NCI-H128 (cell line): ENCODE results near the gene GRB14.
"Not testable (repeated sequence)": the region's sequence is repeated elsewhere in the genome, so short reads cannot be mapped to it uniquely, and the experiment has no call there.

Experiments
- DNase-seq: peaks from one replicate; lab custom pipeline; 2025; ENCODE audit not compliant: unreplicated experiment; lab: John Stamatoyannopoulos, UW

Gene GRB14

DNA sequence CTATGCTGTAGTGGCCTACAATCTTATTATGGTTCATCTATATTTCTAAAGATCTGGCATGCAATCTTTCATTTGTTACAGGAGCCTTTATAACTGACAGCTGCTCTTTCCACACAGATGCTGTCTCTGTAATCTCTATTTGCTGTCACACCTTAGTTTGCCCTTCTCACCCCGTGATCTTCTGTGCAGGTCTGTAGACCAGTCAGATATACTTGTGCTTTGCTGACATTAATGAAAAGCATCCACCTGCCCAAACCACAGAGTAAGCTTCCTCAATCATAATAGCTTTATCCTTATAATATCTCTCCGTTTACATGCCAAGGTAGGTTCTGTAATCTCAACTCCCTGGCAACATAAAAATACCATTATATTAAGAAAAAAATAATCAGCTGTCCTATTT, 122.4 kb downstream of the GRB14 start:
- DNase-seq: no peak

DNA sequence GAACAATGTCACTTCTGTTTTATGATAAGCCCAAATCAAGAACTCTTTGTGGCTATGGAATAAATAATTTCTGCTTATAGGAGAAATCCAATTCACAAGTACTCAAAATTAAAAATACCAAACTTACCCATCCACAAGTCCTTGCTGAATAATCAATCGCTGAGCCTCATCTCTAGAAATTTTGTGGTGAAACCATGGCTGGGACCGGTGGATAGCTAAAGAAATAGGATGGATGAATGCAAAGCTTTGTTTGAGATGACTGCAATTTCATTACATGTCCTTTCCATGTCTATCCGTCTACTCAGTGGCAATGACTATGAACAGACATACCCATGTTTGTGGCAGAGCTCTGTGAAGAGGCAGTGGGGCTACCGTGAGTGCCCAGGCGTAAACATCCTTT, 124.4 kb downstream of the GRB14 start:
- DNase-seq: no peak

DNA sequence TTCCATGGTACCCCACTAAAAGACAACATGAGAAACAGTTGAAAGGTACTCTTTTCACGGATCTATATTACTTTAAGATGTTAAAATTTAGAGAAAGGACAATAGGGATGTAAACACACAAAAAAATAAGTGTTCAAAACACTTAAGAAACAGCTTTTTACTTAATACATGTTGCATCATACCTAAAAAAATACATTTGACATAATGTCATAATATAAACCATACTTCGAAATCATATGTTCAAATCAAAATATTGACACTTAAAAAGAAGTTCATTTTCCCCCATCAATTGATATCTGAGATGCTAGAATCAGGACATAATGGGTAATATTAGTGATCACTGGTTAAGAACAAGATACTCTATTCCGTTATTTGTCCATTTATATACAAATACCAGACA, 124.9 kb downstream of the GRB14 start:
- no peak for DNase-seq

DNA sequence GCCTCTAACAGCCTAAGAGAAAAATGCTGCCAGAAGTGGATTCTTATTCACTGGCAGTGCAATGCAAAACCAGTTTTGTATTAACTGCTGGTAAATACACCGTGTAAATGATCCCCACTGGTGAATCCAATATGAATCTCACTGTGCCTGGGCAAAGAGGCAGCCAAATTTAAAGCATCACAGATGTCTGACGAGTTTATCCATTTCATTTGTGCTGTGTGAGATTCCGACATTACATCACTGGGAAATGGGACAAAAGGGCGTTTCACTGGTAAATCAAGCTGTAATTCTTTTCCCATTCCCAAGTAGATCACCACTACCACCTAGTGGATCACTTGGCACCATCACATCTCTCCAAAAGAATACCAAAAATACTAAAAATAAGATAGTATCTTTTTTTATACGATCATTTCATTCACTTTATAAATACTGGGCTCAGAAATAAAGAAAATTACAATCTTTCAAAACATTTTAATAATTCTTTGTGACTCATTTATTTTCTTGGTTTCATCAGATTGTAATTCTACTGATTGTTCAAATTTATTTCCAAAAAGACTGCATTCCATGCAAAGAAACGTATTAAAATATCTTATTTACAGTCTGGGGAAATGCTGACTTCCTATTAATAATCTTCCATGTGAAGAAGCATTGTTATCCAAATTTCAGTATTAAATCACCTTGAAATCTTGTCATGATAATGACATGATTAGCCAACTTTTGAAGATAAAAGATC, 125.6 kb downstream of the GRB14 start:
- no peak for DNase-seq

DNA sequence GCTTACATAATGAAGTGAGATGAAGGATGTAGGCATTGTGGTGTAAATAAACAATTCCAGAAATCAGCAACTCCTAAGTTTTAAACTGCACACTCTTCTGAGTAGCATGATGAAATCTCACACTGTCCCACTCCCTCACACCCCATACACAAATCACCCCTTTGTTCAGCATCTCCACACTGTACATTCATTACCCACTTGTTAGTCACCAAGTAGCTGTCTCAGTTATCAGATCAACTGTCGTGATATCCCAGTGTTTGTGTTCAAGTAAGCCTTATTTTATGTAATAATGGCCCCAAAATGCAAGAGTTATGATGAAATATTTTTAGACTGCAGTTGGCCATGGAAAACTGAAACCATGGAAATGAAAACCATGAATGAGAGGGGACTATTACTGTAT, 135.7 kb downstream of the GRB14 start:
- no peak for DNase-seq

DNA sequence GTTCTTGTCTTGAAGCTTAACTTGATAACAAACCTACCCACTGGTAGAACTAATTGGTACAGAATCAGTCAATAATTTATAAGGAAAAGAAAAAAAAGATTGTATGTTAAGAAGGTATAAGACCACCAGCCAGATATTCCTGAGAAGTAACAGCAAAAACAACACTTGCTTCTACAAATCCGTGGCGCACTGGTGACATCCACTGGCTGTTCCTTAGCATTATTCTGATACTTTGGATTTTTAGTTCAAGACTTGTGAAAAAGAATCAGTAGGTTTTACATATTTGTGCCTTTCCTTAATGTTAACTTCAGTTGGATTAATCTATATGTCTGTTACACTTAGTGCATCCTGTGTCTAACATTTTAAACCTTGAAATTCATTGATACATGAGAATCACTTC, 141.8 kb downstream of the GRB14 start:
- DNase-seq: no peak

DNA sequence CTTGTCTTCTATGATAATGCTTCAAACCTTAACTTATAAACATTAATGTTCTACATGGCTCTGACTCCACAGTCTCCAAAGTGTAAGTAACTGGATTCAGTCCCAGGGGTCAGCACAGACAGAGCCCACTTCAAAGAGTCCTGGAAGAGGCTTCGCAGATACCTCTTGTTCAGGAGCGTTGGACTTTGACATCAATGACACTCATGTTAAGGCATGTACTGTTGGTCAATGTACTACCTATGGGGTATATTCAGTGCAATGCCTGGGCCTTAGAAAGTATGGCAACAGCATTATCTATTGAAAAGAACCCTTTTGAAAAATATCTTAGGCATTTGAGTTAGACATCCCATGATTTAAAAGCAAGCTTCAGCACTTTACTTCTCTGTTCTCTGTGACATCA, 143.1 kb downstream of the GRB14 start:
- DNase-seq: no peak

DNA sequence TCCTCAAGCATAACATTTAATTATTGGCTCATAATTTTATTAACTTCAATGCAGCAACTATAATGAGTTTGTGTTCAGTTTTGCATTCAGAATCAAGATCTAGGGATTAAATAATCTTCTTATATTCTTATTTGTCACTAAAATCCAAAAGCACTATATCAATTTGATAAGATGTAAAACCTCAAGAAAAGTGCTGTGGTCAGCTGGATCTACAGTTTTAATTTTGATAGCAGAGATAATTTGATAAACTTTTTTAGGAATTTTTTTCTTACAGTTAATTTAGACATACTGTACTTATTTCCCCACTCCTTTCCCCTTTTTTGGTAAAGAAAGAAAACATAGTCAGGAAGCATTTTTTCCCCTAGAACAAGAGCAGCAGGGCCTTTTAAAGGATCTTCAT, 146.4 kb downstream of the GRB14 start:
- no peak for DNase-seq

DNA sequence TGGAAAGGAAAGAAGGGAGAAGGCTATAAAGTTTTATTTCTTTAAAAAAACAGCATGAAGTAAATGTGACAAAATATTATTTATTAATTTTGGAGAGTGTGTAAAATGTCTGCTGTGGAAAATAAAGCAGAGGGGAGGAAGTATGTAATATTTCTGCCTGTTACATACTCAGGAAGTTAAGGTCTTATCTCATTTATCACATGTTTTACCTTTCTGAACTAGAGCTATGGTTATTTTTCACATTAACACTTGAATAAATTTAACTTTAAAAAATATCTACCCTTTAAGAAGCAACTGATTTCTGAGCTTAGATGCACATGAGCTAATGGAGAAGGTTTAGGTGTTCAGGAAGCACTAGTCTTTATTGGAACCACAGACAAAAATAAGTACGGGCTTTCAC, 148.3 kb downstream of the GRB14 start:
- no peak for DNase-seq

DNA sequence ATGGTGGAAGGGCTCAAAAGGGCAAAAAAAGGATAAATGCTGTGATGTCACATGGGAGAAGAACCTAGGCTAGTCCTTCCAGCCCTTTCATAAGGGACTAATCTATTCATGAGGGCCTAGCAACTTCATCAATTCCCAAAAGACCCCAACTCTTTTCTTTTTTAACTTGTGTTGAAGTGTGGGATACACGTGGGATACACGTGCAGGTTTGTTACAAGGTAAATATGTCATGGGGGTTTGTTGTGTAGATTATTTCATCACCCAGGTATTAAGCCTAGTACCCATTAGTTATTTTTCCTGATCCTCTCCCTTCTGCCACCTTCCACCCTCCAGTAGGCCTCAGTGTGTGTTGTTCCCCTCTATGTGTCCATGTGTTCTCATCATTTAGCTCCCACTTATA, 156.2 kb downstream of the GRB14 start:
- not testable (repeated sequence) for DNase-seq

DNA sequence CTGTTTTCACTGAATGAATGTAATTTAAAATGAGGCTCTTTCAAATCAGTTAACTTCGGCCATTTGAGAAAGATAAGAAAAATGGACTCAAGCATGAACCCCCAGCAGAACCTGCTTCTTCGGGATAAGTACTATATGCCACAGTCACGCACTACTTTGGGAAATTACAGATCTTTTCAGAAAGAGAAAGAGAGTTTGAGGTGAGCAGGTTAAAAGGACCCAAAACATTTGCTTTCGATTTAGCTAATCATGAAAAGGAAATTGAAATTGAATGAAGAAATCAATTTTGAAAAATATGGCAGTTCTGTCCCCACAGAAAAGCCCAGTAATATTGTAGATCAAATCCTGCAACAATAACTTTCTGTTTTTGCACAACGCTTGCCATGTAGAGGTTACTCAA, 156.9 kb downstream of the GRB14 start:
- DNase-seq: no peak

DNA sequence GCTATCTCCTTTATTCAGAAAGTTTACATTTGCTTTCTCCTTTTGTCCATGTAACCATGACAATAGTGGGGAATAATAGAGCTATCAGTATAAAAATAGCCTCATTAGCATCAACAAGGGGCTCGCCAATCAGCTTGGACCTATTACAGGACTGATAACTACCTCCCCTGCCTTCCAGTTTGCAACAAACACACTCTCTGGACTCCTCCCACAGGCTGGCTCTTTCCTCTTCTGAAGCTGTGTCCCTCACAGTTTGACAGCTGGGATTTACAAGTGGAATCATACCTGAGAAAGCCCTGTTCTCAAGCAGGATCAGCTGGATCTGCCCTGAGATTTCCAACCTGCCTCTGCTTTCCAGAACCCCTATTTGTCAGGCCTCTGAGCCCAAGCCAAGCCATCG, 162.5 kb downstream of the GRB14 start:
- no peak for DNase-seq

DNA sequence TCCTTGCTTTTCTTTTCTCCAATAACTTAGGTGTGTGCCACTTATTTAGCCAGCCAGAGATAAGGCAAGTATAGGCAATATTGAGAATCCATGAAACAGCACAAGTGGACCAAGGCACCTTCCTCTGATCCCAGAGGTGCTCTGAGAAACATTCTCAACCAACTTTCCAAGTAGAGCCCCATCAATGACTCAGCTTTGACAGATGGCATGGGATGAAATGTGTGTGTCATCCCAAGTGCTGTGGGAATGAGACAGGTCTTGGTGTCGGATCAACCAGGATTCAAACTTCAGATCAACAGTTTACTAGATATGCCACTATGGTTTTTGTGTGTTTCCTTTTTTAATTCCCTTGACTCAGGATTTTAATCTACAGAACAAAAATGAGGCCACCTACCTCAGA, 164.0 kb downstream of the GRB14 start:
- no peak for DNase-seq

DNA sequence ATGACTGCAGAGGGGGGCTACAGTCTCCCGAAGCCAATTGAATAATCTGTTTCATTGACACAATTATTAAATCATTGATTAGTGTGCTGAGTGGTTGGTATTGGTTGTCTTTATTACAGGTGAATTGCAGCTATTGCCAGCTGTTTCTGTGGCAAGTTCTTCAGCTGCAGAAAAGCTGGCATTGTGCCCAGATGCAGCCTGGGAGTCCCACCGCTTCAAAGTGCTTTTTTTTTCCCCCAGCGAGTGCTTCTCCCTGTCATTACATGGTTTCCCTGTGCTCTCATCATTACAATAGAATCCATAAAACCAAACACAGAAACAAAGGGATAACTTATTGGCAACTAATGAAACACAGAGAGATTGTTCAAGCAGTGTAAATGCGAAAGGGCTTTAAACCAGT, 164.7 kb downstream of the GRB14 start:
- DNase-seq: peak; percentile 51

DNA sequence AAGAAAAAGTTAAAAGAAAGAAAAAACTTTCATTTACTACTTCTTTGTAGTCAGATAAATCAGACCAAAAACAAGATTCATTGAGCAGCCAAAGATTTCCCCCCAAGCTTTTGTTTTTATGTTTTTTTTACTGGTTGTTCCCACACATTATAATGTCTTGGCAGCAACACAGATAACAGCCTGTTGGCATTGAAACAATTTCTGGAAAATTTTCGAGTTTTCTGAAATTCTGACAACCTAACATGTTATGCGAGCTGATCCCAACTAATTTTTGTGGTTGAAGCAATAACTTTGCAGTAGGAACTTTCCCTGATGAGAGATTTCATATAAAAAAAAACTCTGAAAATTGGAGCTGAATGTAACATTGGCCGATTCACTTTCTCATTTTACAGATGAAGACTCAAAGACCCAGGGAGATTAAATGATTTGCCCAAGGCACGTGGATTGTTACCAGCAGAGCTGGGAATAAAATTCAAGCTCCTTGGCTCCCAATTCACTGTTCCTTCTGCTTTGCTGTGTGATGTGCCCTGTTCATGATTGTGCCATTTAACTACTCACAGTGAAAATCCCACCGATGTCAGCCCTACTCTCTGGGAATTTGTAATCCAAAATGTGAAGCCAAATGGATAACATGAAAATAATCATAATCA, 167.5 kb downstream of the GRB14 start:
- DNase-seq: no peak

DNA sequence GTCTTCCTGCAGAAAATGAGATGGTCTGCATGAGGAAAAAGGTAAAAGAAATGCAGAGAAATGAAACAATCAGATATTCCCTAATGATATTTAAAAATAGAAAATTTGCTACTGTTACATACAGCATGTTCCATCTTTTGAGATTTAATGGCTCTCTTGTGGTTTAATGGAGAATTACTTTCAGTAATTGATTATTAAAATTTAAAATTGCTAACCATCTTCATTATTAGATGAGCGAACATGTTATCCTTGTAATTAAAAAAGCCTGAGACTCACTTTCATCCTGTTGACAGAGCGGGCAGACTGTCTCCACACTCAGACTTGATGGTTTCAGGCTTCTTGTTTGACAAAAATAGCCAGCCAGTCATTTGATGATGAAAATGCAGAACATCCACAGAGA, 171.0 kb downstream of the GRB14 start:
- DNase-seq: no peak

DNA sequence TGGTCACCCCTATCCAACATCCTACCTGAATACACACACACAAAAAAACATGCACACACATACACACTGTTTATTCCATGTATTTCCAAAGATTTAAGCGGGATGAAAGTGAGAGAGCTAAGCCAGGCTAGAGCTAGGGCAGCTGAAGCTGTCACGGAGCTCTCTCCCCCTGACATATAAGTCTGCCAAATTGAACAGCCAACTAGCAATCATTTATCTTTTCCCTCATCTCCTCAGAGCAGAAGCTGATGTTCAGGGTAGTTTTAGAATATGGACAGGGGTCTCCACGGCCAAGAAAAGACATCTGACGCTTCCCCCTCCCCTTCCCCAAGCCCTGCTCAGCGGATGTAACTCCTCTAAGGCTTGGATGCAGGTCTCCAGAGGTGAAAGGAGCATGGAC, 171.6 kb downstream of the GRB14 start:
- DNase-seq: no peak

DNA sequence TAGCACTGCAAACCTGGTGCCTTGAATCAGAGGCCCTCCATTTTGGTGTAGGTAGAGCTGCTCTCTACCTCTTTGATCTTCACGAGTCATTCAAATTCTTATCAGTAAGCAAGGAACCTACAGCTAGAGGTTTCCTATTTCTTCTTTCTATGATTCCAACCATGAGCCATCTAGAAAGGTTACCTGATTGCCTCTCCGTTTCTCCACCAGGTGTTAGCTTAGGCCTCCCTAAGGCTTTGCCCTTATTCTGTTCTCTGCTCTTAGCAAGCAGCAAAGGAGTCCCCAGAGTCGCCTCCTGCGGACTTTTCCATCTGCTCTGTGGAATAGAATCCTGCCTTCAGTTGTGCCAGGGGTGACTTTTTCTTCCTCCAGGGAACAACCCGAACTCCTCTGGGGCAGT, 173.6 kb downstream of the GRB14 start:
- DNase-seq: no peak
